Fibroblast of lung (primary cell): Measurements from ENCODE around the gene ASTL. TPM values are rescaled to one million over a fixed set of nuclear protein-coding genes. Genes with fewer than 3 reads are reported as not detected.
A peak's percentile ranks its signal among the peaks of the same experiment; 100 is the strongest.
"Not testable (repeated sequence)": the region's sequence is repeated elsewhere in the genome, so short reads cannot be mapped to it uniquely, and the experiment has no call there.

Experiments
- DNase-seq, 2 donors: peaks; one replicate each; pipeline versions ENCODE4 v3.0.0 to v3.0.0-alpha.2; 2010; ENCODE audit warnings: low read depth in 2 of 2
- H2AFZ ChIP-seq: 2 replicates; pipeline ENCODE4 v1.5.1; 2012; ENCODE audit warnings: low read length, control low read depth, inconsistent platforms
- H3K27ac ChIP-seq: 2 replicates; pipeline ENCODE4 v1.5.1; 2011; ENCODE audit warnings: low read length, control low read depth; ENCODE audit not compliant: insufficient read depth
- H3K27me3 ChIP-seq: 2 replicates; pipeline ENCODE4 v1.5.1; 2011; ENCODE audit warnings: mild to moderate bottlenecking, low read length; ENCODE audit not compliant: control insufficient read depth, insufficient read depth
- H3K36me3 ChIP-seq: 2 replicates; pipeline ENCODE4 v1.5.1; 2011; ENCODE audit warnings: low read length; ENCODE audit not compliant: control insufficient read depth, insufficient read depth
- H3K4me1 ChIP-seq: 2 replicates; pipeline ENCODE4 v1.5.1; 2011; ENCODE audit warnings: low read length; ENCODE audit not compliant: control insufficient read depth, insufficient read depth; ENCODE audit errors: extremely low read depth
- H3K4me2 ChIP-seq: 2 replicates; pipeline ENCODE4 v1.5.1; 2011; ENCODE audit warnings: low read length, control low read depth; ENCODE audit not compliant: insufficient read depth; ENCODE audit errors: extremely low read depth
- H3K4me3 ChIP-seq, 4 experiments: fragments of 200-600 bp in 1 of 4; sonication (generic) in 1 of 4; replicated peaks in 1 of 4; 2 replicates each; pipeline ENCODE4 v1.5.1; 2011 to 2016; ENCODE audit warnings: low read length in 4 of 4, low read depth in 3 of 4, mild to moderate bottlenecking in 3 of 4, control low read depth in 2 of 4, inconsistent platforms in 1 of 4, mixed read lengths in 1 of 4; ENCODE audit not compliant: insufficient read depth in 1 of 4; ENCODE audit errors: control extremely low read depth in 1 of 4
- H3K79me2 ChIP-seq: 2 replicates; pipeline ENCODE4 v1.5.1; 2012; ENCODE audit warnings: mild to moderate bottlenecking, low read length, inconsistent platforms; ENCODE audit not compliant: control insufficient read depth, insufficient read depth
- H3K9ac ChIP-seq: 2 replicates; pipeline ENCODE4 v1.5.1; 2011; ENCODE audit warnings: mild to moderate bottlenecking, low read length, control low read depth; ENCODE audit not compliant: insufficient read depth
- H3K9me3 ChIP-seq: 2 replicates; pipeline ENCODE4 v1.5.1; 2012; ENCODE audit warnings: low read depth, low read length; ENCODE audit not compliant: control insufficient read depth, insufficient read depth
- H4K20me1 ChIP-seq: 2 replicates; pipeline ENCODE4 v1.5.1; 2011; ENCODE audit warnings: low read length; ENCODE audit not compliant: control insufficient read depth, insufficient read depth; ENCODE audit errors: extremely low read depth
- EZH2 ChIP-seq: IDR thresholded peaks from 2 replicates; pipeline ENCODE4 v1.5.1; 2012; ENCODE audit warnings: low read length, control low read depth, mild to moderate bottlenecking; ENCODE audit errors: missing control alignments
- polyA plus RNA-seq, 2 donors: library from polyadenylated mRNA; depleted of rRNA in 1 of 2; stranded (reverse) in 1 of 2; unstranded in 1 of 2; fragments of >200 nt; gene quantifications; 2 replicates each; pipeline ENCODE4 v1.2.1, GENCODE V29; 2011 to 2012; ENCODE audit warnings: missing spikeins in 1 of 2
- total RNA-seq: library from RNA; depleted of rRNA; stranded (reverse); fragments of >200 nt; gene quantifications from 2 replicates; pipeline ENCODE4 v1.2.1, GENCODE V29; 2014
- TF ChIP-seq, protein P1 (sequence below), 2 donors: IDR thresholded peaks in 1 of 2; conservative IDR thresholded peaks in 1 of 2; 1 replicate in 1 of 2; 2 replicates in 1 of 2; pipeline ENCODE4 v1.5.1; 2011 to 2012; ENCODE audit warnings: low read length in 2 of 2, control low read depth in 1 of 2, inconsistent platforms in 1 of 2, low read depth in 1 of 2, mild to moderate bottlenecking in 1 of 2

The ASTL gene
- total and polyA plus RNA-seq, 2 donors (not counting 1 experiment from before 2014, with no cell fraction given), result not detected

GRCh38 chr2:96161898-96162297 is 23.6 kb upstream of the ASTL start:
- no peak overlapping the region for H3K27ac ChIP-seq
- DNase-seq, result peak in 1 of 2 donors; percentile 15
- H3K4me3 ChIP-seq, result no peak overlapping the region
- no peaks in the 10 kb centered on the region for H4K20me1 ChIP-seq
- no peak overlapping the region for H3K9ac ChIP-seq
- no peak overlapping the region for H3K4me2 ChIP-seq
- H3K4me1 ChIP-seq, result no peaks in the 10 kb centered on the region
- no peaks in the 10 kb centered on the region for H3K9me3 ChIP-seq
- no peaks in the 10 kb centered on the region for H3K79me2 ChIP-seq
- H3K36me3 ChIP-seq, result no peaks in the 10 kb centered on the region
- H3K27me3 ChIP-seq, result peaks cover 3% of the 10 kb centered on the region
- H2AFZ ChIP-seq, result no peak overlapping the region
- TF ChIP-seq, protein P1, sequence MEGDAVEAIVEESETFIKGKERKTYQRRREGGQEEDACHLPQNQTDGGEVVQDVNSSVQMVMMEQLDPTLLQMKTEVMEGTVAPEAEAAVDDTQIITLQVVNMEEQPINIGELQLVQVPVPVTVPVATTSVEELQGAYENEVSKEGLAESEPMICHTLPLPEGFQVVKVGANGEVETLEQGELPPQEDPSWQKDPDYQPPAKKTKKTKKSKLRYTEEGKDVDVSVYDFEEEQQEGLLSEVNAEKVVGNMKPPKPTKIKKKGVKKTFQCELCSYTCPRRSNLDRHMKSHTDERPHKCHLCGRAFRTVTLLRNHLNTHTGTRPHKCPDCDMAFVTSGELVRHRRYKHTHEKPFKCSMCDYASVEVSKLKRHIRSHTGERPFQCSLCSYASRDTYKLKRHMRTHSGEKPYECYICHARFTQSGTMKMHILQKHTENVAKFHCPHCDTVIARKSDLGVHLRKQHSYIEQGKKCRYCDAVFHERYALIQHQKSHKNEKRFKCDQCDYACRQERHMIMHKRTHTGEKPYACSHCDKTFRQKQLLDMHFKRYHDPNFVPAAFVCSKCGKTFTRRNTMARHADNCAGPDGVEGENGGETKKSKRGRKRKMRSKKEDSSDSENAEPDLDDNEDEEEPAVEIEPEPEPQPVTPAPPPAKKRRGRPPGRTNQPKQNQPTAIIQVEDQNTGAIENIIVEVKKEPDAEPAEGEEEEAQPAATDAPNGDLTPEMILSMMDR (conservative IDR thresholded peaks at IDR 0.05 in 1 of 2, IDR thresholded peaks at IDR 0.05 in 1 of 2; ENCODE audit: low read depth in 1 of 2, low read length in 2 of 2), result no peak
- TF ChIP-seq EZH2, result no peak

GRCh38 chr2:96160366-96160765 is 22.1 kb upstream of the ASTL start:
- not testable (repeated sequence) for H3K79me2 ChIP-seq, H3K9me3 ChIP-seq, DNase-seq, H3K27me3 ChIP-seq, H3K27ac ChIP-seq, H3K4me2 ChIP-seq, H3K36me3 ChIP-seq, H3K4me1 ChIP-seq, H2AFZ ChIP-seq, H4K20me1 ChIP-seq, H3K4me3 ChIP-seq, H3K9ac ChIP-seq

DNA sequence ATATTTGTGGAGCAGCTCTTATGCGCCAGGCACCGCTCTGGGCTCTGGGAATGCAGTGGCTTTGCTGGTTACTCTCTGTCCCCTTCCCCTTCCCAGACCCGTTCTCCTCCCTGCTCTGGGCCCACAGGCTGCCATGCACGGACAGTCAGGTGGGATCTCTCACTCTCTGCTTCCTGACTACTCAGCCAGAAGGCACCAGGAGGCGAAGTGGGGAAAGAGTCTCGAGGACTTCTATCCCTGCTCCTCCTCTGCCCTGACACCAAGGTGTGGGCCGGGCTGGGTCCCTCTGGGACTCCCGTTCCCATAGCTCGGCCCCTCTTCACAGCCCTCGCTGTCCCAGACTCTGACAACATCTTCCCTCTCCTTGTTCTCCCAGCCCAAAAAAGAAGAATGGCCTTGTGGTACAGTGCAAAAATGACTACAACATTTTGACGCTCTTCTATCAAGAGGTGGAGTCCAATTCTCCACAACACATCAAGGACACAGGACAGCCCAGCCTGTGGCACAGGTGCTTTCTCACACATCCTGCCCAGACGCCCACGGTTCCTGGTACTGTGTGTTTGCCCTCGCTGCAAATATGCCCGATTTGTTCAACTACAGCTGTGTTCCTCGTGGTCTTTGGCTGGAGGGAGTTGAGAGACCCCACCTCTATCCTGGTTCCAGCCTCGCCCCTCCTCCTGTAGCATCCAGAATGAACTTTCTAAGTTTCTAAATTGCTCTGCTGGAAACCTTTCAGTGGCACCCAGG is 21.0 kb upstream of the ASTL start:
- no peak overlapping the region for H3K4me2 ChIP-seq
- H3K4me3 ChIP-seq, result no peak overlapping the region
- H3K27ac ChIP-seq, result no peak overlapping the region
- no peaks in the 10 kb centered on the region for H4K20me1 ChIP-seq
- H3K36me3 ChIP-seq, result no peaks in the 10 kb centered on the region
- H3K9me3 ChIP-seq, result no peaks in the 10 kb centered on the region
- no peak overlapping the region for H2AFZ ChIP-seq
- TF ChIP-seq, protein P1 (conservative IDR thresholded peaks at IDR 0.05 in 1 of 2, IDR thresholded peaks at IDR 0.05 in 1 of 2; ENCODE audit: low read depth in 1 of 2, low read length in 2 of 2), result no peak
- TF ChIP-seq EZH2, result no peak
- no peaks in the 10 kb centered on the region for H3K4me1 ChIP-seq
- H3K9ac ChIP-seq, result no peak overlapping the region
- H3K27me3 ChIP-seq, result peaks cover 7% of the 10 kb centered on the region
- H3K79me2 ChIP-seq, result no peaks in the 10 kb centered on the region
- DNase-seq, result no peak
